Glomerular endothelial cell (primary cell): ENCODE results near the gene SMARCA5. TPM values are rescaled to one million over a fixed set of nuclear protein-coding genes. Genes with fewer than 3 reads are reported as not detected.

Experiments
- total RNA-seq: library from RNA; depleted of rRNA; stranded (reverse); fragments of >200 nt; gene quantifications from 2 replicates; pipeline ENCODE4 v1.2.3, GENCODE V29; 2015

The SMARCA5 gene
- total RNA-seq, 1 donor from 2014 or later: 53.6 TPM

Other genes starting within 250 kb of the SMARCA5 start
- 8.1 and 19.6 TPM in 2 replicates for gene GAB1, start 176.8 kb upstream of the SMARCA5 start, total RNA-seq
- not detected in 2 replicates for gene FREM3, start 187.0 kb downstream of the SMARCA5 start, total RNA-seq